CD1c-positive myeloid dendritic cell (primary cell): Measurements from ENCODE around the gene IGFL3.
"Not testable (repeated sequence)": the region's sequence is repeated elsewhere in the genome, so short reads cannot be mapped to it uniquely, and the experiment has no call there.

Experiments
- DNase-seq: peaks from one replicate; pipeline ENCODE4 v3.0.0-alpha.2; 2016; ENCODE audit errors: extremely low spot score

IGFL3 gene

DNA sequence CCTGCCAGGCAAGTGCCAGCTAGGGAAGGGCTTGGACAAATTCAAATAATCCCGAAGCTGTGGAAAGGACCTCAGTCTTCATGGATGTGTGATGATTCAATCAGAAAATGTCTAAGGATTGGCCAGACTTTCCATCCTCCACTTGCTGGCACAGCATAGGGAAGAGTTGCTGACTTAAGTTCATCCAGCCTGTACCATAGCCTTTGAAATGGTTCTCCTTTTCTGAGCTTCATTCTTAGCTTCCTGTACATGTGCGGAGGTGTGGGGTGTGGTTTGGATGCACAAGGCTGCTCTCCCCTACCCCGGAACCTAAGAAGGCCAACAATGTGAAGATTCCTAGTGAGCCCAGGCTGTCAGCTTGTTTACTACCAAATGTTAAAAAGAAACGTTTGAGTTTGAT lies 959 bp upstream of the IGFL3 start:
- peak; percentile 77 for DNase-seq

DNA sequence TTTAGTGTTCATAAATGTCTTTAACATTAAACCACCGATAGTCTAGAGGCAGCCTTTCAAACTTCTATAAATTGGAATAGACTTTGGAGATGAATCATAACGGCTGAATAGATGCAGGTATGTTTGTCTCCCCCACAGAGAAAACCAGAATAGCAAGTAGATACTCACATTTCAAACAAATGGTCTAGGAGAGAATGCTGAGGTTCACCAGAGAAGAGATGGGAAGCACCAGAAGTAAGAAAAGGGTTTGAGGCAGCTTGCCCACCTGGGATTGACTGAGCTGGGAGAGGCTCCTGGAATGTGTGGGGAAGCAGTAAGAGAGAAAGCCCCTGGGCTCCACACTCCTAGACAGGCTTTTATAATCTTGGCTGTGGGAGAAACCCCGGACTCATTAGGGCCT lies 6.4 kb downstream of the IGFL3 start:
- no peak for DNase-seq

DNA sequence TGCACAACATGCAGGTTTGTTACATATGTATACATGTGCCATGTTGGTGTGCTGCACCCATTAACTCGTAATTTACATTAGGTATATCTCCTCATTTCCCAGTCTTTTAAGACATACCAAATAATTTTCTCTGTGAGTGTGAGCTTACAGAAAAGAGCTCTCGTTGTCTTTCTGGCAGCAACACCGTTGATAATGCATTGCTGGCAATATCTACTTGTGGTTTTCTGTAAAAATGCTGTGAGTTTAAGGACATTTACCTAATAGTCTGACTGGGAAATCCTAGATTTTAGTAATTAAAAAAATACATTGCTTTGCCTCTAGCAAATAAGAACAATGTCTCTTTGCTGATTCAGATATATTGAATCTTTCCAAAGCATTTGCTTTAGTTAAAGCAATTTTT lies 8.4 kb downstream of the IGFL3 start:
- DNase-seq, result no peak

DNA sequence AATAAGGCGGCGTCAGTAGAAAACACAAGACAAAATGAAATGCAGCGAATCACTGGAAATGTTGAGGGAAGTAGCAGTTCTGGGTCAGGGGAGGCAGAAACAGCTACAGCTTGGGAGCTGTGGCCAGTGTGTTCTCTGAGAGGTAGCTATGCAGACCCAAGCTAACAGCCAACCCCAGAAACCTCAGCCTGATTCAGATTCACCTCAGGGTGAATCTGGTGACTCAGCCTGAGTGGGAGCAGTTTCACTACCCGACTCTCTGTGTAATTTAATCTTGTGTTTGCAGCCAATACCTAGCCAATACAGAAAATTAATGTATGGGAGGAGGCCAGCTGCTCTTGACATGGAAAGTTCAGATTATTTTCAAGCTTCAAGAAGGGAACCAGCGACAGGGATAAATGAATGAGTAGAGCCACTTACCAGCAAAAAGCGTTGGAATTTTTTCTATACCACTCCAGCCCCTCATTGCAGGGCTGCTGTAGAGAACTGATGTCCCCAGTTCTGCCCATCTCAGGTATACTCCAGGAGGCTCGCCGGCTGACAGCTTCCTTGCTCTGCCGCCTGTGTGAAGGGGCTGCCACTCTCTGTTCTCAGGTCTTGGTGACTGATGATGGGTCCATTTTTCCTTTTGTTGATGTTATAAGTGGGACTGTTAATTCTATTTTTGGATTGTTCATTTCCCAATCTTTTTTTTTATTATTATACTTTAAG lies 8.9 kb downstream of the IGFL3 start:
- peak; percentile 70 for DNase-seq

DNA sequence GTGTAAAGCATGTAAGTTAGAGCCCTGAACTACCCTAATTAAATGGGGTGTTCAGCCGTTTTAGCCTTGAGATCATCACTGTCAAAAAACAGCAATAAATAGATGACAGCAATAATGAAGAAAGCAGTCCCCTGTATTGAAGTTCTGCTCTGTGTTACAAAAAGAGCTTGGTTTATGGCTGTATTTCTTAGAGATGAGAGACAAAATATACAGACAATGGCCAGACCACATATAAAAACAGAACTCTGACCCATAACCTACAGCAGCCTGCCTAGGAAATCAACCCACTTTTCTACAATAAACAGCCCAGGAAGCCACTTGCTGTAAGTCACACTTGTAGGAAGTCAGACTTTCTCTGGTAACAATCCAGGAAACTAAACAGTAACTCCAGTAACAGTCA lies 10.8 kb downstream of the IGFL3 start:
- no peak for DNase-seq

DNA sequence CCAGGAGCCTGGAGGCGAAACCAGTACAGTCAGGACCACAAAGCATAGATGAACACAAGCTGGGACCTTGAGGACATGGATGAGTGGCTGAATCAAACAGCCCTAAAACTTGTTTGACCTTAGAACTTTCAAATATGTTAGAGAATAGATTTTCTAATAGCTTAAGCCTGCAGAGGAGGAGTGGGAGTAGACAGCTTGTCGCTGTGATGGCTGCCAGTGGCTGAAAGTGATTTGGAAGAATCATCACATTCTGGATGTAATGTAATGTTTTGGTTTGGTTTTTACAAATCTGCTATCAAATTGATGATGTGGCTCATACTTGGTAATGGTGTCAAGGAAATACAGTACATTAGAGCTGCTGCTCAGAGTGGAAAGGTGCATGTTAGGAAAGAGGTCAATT lies 12.0 kb downstream of the IGFL3 start:
- no peak for DNase-seq

DNA sequence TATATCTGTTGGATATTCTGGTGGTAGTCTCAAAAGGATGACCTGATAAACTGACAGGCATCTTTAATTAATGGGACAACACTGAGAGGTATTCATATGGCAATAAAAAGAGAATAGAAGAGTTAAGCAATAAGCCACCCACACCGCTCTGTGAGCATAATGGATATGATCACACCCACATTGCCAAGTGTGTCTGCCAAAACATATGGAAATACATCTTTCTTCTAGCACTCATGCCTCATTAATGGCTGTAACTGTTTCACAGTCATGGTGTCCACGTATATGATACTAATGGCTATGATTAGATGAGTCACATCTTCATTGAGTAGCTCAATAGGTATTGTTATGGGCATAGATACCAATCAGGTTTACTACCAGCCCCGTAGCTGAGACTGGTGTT lies 13.1 kb downstream of the IGFL3 start:
- DNase-seq, result no peak

DNA sequence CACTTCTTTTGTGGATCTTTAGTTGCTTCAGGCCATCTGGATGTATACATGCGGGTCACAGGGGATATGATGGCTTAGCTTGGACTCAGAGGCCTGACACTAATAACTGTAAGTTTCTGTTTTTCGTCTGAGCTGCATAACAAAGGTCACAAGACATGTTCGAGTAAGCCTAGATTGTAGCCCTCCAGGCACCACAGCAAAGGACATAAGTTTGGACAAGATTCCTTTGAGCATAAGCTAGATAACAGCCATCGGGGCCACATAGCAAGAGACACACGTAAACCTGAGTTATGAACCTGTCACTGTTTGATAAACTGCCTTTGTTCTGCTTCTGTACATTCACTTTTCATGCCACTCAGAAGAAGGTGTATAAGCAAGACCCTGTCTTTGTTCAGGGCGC lies 14.6 kb downstream of the IGFL3 start:
- no peak for DNase-seq

DNA sequence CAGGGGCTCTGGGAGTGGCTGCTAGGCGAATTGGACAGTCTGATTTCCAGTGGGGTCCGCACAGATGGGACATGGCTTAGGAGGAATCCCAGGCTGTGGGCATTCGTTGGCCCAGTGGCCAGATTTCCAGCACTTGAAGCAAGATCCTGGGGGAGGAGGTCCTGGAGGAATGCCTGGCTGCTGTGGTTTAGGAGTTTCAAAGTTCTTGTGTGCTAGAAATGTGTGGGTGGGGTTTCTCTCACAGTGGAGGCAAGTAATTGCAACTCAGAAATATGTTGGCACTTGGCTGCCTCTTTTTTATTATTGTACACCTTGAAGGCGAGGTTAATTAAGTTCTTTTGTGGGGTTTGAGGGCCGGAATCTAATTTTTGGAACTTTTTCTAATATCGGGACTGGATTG lies 17.1 kb downstream of the IGFL3 start:
- DNase-seq, result no peak

DNA sequence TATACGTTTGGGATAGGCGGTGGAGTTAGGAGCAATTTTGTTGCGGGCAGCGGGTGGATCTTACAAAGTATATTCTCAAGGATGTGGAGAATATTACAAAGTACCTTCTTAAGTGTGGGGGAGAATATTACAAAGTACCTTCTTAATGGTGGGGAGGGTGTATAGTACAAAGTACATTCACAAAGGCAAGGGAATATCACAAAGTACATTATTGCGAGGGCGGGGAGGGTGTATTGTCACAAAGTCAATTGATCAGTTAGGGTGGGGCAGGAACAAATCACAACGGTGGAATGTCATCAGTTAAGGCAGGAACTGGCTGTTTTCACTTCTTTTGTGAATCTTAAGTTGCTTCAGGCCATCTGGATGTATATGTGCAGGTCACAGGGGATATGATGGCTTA lies 22.2 kb downstream of the IGFL3 start:
- not testable (repeated sequence) for DNase-seq

DNA sequence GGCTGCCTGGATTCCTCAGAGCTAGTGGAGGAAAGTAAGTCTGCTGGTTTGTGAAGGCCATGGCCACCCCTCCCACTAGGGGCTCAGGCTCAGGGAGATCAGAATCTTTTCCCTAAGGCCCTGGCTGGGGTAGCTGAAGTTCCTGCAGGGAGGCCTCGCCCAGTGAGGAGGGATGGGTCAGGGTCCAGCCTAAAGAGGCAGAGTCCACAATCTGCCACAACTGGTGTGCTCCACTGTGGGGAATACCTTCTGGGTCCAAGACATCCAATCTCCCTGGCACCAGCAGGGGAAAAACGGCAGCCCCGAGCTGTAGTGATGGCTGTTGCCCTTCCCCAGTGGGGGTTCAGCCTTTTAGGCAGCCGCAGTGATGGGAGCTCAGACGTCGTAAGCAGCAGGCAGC lies 23.2 kb downstream of the IGFL3 start:
- no peak for DNase-seq

DNA sequence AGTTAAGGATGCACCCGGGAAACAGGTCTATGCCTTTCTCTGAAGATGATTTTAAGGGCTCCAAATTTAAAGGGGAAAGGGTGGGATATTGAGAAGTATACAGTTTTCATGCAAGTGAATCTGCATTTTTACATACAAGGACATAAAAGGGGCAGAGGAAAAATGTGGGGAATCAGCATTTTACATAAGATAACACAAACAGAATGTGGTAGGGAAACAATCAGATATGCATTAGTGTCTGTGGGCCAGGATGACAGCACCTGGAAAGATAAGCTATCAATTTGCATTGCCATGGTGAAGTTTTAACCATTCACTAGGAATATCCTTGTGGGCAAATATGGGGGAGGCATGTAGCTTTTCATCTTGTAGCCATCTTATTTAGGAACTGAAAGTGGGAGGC lies 24.1 kb downstream of the IGFL3 start:
- no peak for DNase-seq

DNA sequence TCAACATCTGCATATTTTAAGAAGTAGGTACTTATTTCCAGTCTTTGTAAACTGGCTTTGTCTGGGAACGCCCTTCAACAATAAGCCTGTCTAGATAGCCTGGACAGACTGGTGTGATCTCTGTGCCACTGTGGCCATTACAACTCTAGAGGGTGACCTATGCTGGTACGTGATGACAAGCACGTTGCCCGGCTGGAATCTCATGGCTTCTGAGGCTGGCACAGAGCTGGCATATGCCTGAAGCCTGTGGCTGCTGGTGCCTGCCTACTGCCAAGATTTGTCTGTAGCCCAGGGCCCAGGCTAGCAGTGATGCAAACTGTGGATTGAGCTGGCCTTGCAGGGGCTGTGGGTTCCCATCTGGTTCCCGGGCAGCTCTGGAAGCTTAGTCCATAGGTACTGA lies 34.0 kb downstream of the IGFL3 start:
- no peak for DNase-seq

DNA sequence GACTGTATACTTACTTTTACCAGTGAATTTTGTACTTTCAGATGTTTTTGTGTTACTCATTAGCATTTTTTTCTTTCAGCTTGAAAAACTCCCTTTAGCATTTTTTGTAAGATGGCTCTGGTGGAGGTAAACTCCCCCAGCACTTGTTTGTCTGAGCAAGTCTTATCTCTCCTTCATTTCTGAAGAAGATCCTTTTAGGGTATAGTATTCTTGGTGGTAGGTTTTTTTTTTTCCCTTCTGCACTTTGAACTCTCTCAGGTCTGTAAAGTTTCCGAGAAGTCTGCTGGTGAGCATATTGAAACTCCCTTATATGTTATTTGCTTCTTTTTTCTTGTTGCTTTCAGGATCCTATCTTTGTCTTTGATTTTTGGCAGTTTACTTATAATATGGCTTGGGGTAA lies 35.1 kb downstream of the IGFL3 start:
- DNase-seq, result no peak

DNA sequence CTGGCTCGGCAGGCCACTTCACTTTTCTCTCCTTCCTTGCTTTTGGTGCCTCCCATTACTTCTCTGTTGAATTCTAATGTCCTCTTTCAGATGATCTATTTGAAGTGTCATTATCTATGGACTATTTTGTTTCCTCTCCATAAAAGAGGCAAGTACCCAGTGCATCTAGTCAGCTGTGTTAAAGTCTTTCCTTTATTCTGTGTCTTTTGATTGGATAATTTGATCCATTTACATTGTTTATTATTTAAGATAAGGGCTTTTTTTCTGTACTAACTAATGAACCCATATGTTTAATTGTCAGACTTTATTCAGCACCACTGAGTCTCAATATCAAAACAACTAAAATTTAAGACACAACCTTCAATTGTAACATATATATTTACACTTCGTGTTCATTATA lies 36.4 kb downstream of the IGFL3 start:
- no peak for DNase-seq

DNA sequence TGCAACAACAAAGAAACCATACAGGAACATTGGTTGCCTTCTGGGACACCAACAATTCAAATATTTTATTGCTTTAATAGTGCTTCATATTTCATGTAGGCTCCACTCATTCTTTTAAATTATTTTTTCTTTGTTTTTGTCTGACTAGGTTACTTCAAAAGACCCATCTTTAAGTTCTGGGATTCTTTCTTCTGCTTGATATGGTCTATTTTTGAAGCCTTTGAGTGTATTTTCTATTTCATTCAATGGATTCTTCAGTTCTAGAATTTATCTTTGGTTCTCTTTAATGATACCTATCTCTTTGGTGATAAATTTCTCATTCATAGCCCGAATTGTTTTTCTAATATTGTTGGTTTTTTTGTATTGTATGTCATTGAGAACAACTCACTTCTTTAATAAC lies 38.6 kb downstream of the IGFL3 start:
- DNase-seq, result no peak

DNA sequence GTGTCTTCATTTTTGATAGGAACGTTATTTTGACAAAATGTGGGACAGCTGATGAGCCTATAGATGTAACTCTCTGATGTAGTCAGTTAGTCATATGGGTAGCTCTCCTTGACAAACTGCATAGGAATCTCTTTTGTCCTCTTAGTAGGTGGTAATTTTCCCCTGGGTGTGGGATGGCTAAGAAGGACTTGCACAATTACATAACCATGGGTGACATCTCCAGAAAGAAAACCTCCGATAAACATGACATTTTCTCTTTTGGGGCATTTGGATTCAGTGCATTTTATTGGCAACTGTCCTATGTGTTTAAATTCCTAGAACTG lies 41.8 kb downstream of the IGFL3 start:
- DNase-seq, result no peak

DNA sequence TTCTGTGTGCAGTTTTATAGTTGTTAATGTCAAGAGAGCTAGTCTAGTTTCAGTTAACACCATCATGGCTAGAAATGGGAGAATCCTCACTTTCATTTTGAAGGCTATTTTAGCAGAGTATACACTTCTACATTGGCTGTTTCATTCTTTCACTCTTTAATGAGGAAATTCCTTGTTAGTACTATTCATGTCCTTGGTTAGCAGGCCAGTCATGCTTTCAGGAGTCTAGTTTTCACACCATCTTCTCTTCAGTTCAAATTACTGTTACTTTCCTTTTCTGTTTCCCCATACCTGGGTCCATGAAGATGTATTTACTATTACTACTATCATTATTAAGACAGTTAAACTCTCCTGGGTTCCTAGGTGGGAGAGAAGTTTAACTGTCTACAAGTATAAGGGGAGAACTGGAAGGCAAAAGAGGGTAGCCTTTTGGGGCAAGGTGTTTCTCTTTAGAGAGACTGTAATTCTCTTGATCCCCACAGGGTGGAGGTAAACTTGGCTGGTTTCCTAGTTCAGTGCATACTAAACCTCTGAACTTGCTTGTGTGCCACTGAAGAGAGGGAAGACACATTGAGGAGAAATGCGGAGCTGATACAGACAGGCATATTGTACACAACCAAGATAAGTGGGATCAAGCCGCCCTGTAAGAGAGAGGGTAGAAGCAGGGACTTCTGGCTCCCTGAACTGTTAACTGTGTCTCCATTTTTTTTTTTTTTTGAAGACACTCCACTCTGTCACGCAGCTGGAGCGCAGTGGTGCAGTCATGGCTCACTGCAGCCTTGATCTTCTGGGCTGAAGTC lies 42.4 kb downstream of the IGFL3 start:
- peak; percentile 50 for DNase-seq

DNA sequence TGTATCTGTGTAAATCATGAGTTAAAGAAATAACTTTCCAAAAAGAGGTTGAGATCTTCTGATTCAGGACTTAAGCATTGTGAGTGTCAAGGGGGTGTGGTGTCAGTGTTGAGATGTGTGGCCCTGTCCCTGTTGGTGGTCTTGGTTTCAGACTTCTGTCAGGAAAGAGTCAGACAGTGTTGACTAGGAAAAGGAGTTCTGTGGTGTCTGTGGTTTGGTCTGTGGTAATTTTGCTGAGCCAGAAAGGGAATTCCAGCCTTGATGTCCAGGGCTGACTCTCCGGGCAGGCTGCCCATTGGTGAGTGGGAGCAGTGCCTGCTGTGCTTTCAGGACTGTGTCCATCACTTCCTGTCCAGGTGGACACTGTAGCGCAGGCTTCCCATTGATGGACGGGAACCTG lies 43.9 kb downstream of the IGFL3 start:
- no peak for DNase-seq

DNA sequence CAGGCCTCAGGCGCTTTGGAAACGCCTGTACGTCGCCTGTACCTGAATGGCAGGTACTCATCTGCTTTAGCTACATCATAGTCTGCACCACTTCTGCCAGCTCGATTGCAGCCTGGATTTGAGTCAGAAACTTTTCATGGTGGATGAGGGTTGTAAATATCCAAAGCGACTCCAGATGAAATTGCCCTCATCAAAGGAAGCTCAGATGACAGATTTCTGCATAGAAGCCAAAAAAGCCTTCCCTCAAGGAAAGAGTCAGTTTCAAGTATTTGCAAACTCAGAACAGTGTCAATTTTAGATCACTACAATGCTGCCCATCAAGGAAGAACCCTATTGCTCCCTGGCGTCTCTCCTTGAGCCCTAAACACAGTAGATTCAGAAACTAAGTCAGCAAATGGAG lies 44.9 kb downstream of the IGFL3 start:
- no peak for DNase-seq

DNA sequence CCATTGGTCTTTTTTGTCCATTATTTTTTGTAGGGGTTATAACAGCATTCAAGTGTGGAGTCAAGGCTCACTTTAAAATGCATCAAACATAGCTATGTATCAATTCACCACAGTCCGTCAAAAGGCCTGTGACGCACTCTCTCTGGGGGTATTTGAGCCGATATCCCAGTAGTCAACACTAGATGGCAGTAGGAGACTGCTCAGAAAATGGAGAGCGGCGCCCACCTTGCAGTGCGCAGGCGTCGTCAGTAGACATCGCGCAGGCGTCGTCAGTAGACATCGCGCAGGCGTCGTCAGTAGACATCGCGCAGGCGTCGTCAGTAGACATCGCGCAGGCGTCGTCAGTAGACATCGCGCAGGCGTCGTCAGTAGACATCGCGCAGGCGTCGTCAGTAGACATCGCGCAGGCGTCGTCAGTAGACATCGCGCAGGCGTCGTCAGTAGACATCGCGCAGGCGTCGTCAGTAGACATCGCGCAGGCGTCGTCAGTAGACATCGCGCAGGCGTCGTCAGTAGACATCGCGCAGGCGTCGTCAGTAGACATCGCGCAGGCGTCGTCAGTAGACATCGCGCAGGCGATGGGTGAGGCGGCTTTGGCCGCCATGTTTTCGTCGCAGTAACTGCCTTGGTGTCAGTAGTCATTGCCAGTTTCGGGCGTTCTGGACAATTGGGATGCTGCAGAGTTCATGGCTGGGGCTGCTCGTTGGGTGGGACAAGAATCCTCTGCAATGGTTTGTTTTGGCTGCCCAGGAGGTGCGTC lies 45.7 kb downstream of the IGFL3 start:
- DNase-seq, result peak; percentile 57

DNA sequence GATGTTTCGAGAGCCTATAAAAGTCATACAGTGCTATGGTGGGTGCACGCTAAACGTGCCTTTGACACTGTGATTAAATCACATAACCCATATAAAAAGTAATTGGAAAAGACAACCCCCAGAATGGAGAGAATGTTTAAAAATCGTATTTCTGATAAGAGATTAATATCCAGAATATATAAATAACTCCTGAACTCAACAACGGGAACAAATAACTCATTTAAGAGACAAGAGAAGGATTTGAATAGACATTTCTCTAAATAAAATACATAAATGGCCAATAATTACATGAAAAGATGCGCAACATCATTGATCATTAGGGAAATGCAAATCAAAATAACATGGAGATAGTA lies 46.7 kb downstream of the IGFL3 start:
- no peak for DNase-seq
